HG03196 (cell line): ENCODE measurements around the gene NFATC4.
A peak's percentile ranks its signal among the peaks of the same experiment; 100 is the strongest.
"Not testable (repeated sequence)": the region's sequence is repeated elsewhere in the genome, so short reads cannot be mapped to it uniquely, and the experiment has no call there.

Source experiments
- ATAC-seq: cut with Tn5 transposase; IDR thresholded peaks from one replicate; pipeline ENCODE4 v1.9.1; 2021; ENCODE audit not compliant: unreplicated experiment

NFATC4 gene

DNA sequence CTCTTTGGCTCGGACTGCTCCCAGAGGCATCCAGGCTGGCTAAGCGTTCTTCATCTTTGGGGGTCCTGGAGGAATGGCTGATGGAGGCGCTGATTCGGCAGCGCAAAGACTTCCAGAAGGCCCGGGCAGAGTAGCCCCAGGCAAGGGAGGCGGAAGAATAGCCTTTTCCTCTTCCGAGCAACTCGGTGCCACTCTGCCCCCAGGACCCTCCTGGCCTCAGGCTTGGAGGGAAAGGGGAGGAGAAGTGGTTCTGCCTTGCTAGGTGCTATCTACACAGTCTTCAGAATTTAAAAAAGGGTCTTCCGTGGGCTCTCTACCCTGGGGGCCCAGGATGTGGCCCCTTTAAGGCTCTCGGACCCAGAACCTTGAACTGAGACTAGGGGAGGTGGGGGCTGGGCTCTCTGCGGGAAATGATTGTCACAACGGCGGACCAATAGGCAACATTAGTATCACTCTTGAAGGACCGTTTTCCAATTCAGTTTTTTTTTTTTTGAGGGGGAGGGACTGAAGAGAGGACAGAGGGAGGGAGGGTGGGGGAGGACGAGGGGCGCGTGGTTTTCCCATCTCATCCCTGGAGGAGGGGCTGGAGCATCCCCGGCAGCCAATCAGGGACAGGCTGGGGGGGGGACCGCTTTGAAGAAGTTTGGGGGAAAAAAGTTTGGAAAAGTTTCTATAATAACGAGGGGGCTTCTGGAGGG lies at the start of gene NFATC4:
NFATC4 (plus strand) TSS at position 671 of the 698 bp plus-strand sequence. CDS start 157 bp downstream, outside the sequence.
- ATAC-seq, result no peak

DNA sequence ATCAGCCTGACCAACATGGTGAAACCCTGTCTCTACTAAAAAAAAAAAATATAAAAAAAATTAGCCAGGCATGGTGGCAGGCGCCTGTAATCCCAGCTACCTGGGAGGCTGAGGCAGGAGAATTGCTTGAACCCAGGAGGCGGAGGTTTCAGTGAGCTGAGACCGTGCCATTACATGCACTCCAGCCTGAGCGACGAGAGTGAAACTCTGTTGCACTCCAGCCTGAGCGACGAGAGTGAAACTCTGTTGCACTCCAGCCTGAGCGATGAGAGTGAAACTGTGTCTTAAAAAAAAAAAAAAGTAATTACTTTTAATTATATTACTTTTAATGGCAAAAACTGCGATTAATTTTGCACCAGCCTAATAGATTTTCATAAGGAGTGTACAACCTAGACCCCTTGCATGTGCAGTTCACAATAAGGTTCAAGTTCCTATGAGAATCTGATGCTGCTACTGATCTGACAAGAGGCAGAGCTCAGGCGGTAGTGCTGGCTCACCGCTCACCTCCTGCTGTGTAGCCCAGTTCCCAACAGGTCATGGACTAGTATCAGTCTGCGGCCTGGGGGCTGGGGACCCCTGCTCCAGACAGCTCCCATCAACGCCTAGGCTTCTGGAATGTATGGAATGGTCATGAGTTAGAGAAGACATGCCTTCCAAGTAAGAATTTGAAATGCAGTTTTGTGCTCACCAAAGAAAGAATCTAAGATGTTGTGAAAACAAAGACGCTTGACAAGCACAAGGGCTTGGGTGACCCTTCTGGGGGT lies 46.6 kb upstream of the NFATC4 start:
- no peak for ATAC-seq

GRCh38 chr14:24322672-24323071 lies 45.3 kb upstream of the NFATC4 start:
- no peak for ATAC-seq

DNA sequence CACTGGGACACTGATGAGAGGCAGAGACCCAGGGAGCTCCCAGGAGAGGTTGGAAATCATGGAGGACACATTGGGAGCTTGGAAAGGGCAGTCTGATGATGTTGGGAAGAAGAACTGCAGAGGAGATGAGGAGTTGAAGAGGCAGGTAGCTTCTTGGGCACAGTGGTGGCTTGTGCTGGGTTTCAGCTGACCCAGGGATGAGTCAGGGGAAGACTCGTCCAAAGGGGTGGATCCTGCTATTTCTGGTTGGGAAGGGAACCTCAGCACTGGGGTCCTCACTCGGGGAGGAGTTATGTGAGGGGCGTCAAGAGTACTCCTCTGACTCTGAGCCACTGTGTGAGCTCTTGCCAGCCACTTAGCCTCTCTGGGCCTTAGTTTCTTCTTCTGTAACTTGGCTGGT lies 44.6 kb upstream of the NFATC4 start:
- no peak for ATAC-seq

DNA sequence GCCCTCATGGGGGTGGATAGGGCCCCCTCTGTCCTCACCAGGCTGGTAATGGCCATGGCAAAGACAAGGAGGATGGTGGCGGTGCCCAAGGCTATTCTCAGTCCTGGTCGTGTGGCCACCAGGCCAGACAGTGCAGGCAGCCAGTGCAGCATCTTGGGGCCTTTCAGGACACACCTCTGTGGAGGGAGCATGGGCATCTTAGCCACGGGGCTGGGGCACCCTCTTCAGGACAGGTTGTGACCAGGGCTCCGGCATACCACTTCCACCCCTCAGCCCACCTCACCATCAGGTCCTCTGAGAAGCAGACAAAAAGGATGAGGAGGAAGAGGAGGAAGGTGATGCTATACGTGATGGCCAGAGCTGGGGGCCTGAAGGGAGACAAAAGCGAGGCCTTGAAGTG lies 44.0 kb upstream of the NFATC4 start:
- no peak for ATAC-seq

GRCh38 chr14:24325041-24325530 lies 42.9 kb upstream of the NFATC4 start:
- no peak for ATAC-seq

GRCh38 chr14:24325963-24326362 lies 42.0 kb upstream of the NFATC4 start:
- ATAC-seq, result no peak

GRCh38 chr14:24327303-24327702 lies 40.7 kb upstream of the NFATC4 start:
- ATAC-seq, result no peak

GRCh38 chr14:24327914-24328313 lies 40.1 kb upstream of the NFATC4 start:
- ATAC-seq, result not testable (repeated sequence)

GRCh38 chr14:24329073-24329663 lies 38.8 kb upstream of the NFATC4 start:
- ATAC-seq, result no peak

GRCh38 chr14:24329736-24330135 lies 38.2 kb upstream of the NFATC4 start:
- no peak for ATAC-seq

- no peak for ATAC-seq
Measured at GRCh38 chr14:24330973-24331674, 36.9 kb upstream of the NFATC4 start.

DNA sequence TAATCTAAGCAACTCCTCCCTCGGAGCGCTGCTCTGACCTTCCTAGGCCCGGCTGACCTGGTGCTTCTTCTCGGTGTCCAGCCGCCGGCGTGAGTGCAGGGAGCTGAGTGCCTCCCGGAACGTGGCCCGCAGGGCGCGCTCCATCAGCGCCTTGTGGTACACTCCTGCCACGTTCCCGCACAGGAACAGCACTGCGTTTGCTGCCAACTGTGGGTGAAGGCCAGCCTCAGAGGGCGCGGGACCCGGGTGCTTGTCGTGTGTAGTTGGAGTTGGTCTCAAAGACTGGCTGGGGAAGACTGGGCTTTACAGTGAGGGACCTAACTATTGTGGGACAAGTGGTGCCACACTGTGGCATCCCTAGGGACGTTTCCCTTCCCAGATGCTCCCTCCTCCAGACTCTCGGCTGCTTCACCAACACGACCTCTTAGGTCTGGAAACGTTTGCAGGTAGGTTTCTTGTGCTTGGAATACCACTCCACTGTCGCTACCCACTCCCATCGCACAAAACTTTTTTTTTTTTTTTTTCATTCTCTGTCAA lies 36.2 kb upstream of the NFATC4 start:
- ATAC-seq, result no peak

DNA sequence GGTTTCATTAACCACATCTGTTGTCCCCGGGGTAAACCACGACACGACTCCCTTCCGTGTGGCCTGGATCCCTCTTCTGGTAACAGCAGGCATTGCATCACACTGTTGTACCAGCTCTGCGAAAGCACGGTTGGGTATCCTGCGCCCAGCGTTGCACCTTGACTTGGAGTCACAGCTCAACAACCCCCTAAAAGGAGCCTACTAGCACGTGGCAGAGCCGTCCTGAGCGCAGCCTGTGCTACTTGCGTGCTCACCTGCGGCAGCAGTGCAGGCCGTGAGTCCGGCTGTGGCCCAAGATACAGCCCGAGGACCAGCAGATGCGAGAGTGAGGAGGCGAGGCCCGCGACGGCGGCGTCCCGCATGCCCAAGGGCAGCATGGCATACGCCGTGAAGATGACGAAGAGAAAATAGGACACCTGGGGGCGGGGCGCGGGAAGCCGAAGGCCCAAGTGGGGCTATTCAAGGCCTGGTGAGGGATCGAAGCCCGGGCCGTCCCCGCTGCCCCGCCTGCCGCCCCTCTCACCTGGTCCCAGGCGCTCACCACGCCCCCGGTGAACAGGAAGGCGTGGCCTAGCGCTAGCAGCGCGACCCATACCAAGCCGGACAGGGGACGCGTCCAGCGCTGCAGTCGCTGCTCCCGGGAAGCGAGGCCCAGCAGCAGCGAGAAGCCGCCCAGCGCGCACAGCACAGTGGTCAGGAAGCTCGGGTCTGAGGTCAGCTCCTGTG lies 35.6 kb upstream of the NFATC4 start:
- peak; percentile 70 for ATAC-seq

DNA sequence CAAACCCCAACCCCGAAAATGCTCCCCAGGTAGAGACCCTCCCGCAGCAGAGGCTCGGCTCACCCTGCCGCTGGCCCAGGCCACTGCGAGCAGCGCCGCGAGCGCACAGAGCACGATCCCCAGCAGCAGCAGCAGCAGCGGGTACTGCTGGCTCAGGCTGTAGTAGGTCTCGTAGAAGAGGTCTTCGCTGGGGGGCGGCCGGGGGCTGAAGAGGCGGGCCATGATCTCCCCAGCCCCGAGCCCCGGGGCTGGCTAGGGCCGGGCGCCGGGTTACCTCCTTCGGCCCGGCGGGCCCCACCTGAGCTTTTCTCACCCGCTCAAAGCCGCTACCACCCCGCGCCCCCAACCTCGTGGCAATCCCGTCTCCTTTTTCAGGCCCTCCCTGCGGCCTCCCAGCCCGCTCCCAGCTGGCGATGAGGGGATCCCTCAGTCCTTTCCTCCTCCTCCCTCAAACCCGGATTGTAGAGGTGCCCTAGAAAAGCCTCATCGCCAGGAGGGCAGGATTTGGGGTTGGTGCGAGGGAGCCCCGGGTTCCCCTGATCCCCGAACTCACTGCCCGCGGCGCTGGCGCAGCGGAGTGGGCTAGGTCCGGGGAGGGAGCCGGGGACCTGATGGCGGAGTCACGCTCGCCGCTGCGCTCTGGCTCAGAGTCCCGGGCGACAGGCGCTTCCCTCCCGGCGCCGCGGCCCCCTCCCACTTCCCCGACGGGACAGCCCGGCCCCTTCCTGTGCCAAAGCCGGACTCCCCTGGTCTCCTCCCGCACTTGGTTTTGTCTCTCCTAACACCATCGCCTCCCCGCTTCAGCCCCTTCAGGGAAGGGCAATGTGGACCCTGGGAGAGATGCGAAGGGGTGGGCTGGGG lies 33.3 kb upstream of the NFATC4 start, which contains the start of gene ADCY4:
ADCY4 (minus strand) TSS at position 641 of the 861 bp plus-strand sequence; CDS start at position 222, 419 bp downstream.
- ATAC-seq, result no peak

- ATAC-seq, result no peak
Measured at GRCh38 chr14:24335461-24336171, 32.4 kb upstream of the NFATC4 start.

GRCh38 chr14:24337144-24337823 lies 30.7 kb upstream of the NFATC4 start:
- ATAC-seq, result no peak

DNA sequence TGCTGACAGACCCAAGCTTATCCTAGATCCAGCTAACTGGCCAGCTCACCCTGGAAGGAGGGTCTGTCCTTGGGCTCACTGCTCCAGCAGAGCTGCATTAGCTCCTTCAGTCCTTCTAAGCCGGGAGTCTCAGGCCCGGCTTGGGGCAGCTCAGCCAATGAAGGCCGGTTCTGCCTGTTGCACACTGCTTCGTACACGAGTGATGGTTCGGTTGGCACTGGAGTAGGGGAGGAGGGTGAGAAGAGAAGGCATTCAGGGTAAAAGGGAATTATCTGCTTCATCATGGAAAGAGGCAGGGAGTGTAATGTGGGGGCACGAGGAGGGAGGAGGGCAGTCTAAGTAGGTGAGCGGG lies 30.2 kb upstream of the NFATC4 start:
- ATAC-seq, result no peak
